ENCODE data around the gene B4GALT2. TPM values are rescaled to one million over a fixed set of nuclear protein-coding genes. Genes with fewer than 3 reads are reported as not detected.

B4GALT2 gene
- total RNA-seq, 1 donor from 2014 or later = 56.6 TPM

DNA sequence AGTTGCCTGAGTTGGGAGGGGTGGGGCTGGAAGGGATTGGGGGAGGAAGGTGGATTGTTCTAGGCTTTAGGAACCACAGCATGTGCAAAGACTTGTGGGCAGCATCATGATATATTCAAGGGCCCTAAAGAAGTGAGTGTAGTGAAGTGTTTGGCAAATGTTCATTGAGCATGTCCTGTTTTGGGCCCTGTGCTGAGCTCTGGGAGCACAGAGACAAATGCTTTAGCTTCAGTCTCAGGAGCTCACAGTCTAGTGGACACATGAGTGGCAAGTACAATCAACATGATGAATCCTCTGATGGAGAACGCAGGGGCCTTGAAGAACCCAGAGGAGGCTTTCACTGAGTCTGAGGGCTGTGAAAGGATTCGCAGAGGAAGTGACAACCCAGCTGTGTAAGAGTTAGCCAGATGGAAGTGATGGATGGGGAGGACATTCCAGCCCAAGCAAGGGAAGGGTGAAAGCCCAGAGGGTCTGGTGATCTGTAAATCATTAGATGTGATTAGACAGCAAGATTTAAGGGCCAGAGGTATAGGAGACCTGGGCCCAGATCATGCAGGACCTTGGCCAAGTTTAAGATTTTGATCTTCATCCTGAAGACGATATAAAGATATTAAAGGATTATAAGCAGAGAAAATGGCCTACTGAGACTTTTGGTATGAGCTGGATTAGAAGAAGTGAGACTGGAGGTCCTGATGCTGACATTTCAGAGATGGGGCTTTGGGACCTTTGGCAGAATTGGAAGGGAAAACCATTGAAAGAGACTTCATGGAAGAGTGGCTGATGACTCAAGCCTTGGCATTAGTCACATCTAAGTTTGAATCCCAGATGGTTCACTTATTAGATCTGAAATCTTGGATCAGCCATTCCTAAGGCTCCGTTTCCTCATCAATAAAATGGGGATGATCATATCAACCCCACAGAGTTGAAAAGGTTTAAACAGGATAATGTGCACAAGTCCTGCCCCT lies 27.7 kb upstream of the B4GALT2 start:
- no peaks in the 10 kb centered on the region for H3K27me3 Mint-ChIP-seq (ENCODE audit: low read depth, unreplicated experiment)
- H3K4me3 Mint-ChIP-seq (ENCODE audit: unreplicated experiment) = no peak overlapping the region
- no peak overlapping the region for H3K27ac ChIP-seq (ENCODE audit: low read depth, low read length)

DNA sequence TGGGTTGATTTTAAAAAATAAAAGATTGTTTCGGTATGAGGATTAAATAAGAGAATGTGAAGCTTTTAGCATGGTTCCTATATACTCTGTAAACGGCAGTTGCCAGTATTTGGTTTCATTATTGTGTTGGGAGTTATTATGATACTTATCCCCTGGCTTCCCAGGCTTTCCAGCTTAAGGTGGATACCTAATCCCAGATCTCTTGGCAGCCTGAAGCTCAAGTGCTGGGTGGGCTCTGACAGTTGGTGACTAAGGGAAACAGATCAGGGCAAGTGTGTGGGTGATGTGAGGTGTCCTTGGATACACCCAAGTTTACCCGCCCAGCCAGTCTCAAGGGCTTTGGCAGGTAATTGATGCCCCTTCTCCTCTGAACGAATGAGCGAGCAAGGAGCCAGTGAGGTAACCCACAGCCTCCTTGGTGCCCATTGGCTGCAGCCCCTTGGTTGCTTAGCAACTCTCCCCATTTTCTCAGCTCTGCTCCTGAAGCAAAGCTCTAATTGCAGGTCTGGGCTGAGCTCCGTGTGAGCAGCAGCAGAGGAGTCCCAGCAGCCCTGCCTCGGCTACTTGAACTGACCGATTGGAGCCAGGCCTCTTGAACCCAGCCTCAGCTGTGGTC lies 26.2 kb upstream of the B4GALT2 start:
- Histone ChIP-seq H3K9me3 (ENCODE audit: insufficient read depth, low read depth, low read length) (no peaks in the 10 kb centered on the region), H3K27me3 (ENCODE audit: insufficient read depth, low read length) (no peaks in the 10 kb centered on the region), H3K4me2 (ENCODE audit: low read length) (no peak overlapping the region), H4K20me1 (ENCODE audit: insufficient read depth, low read length) (peaks cover 76% of the 10 kb centered on the region), H3K79me2 (ENCODE audit: insufficient read depth, low read length) (peaks cover 39% of the 10 kb centered on the region), H3K9ac (ENCODE audit: low read length) (no peak overlapping the region), H3K27ac (ENCODE audit: low read depth, low read length) (no peak overlapping the region), H3K4me3 (ENCODE audit: insufficient read depth, low read depth, low read length) (no peak overlapping the region), H3K4me1 (ENCODE audit: insufficient read depth, low read length) (peaks cover 5% of the 10 kb centered on the region), H3K36me3 (ENCODE audit: insufficient read depth, low read length) (no peaks in the 10 kb centered on the region), H2AFZ (ENCODE audit: low read depth, low read length) (no peak overlapping the region)
- DNase-seq (ENCODE audit: low read depth) (no peak), FAIRE-seq (no peak)
- no peaks in the 10 kb centered on the region for H3K27me3 Mint-ChIP-seq (ENCODE audit: low read depth, unreplicated experiment)
- H3K36me3 Mint-ChIP-seq (ENCODE audit: low read depth, unreplicated experiment) = peaks cover 15% of the 10 kb centered on the region
- TF ChIP-seq, protein P1, sequence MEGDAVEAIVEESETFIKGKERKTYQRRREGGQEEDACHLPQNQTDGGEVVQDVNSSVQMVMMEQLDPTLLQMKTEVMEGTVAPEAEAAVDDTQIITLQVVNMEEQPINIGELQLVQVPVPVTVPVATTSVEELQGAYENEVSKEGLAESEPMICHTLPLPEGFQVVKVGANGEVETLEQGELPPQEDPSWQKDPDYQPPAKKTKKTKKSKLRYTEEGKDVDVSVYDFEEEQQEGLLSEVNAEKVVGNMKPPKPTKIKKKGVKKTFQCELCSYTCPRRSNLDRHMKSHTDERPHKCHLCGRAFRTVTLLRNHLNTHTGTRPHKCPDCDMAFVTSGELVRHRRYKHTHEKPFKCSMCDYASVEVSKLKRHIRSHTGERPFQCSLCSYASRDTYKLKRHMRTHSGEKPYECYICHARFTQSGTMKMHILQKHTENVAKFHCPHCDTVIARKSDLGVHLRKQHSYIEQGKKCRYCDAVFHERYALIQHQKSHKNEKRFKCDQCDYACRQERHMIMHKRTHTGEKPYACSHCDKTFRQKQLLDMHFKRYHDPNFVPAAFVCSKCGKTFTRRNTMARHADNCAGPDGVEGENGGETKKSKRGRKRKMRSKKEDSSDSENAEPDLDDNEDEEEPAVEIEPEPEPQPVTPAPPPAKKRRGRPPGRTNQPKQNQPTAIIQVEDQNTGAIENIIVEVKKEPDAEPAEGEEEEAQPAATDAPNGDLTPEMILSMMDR (IDR thresholded peaks at IDR 0.05; ENCODE audit: insufficient read depth, low read depth, low read length) = no peak
- no peak for TF ChIP-seq EZH2 (IDR thresholded peaks at IDR 0.05; ENCODE audit: insufficient read depth, low read length)
- H3K27ac Mint-ChIP-seq (ENCODE audit: unreplicated experiment) = no peak overlapping the region
- no peaks in the 10 kb centered on the region for H3K9me3 Mint-ChIP-seq (ENCODE audit: unreplicated experiment)
- peaks cover 9% of the 10 kb centered on the region for H3K4me1 Mint-ChIP-seq (ENCODE audit: low read depth, unreplicated experiment)
- H3K4me3 Mint-ChIP-seq (ENCODE audit: unreplicated experiment) = no peak overlapping the region

More for the DNA sequence above, 27.7 kb upstream of the B4GALT2 start:
- Histone ChIP-seq H2AFZ (ENCODE audit: low read depth, low read length) (no peak overlapping the region), H3K4me1 (ENCODE audit: insufficient read depth, low read length) (peaks cover 10% of the 10 kb centered on the region), H3K9ac (ENCODE audit: low read length) (no peak overlapping the region), H3K79me2 (ENCODE audit: insufficient read depth, low read length) (peaks cover 50% of the 10 kb centered on the region), H3K4me2 (ENCODE audit: low read length) (no peak overlapping the region), H3K27me3 (ENCODE audit: insufficient read depth, low read length) (no peaks in the 10 kb centered on the region), H3K9me3 (ENCODE audit: insufficient read depth, low read depth, low read length) (no peaks in the 10 kb centered on the region), H3K36me3 (ENCODE audit: insufficient read depth, low read length) (no peaks in the 10 kb centered on the region), H4K20me1 (ENCODE audit: insufficient read depth, low read length) (peaks cover 80% of the 10 kb centered on the region), H3K4me3 (ENCODE audit: insufficient read depth, low read depth, low read length) (no peak overlapping the region)
- H3K27ac Mint-ChIP-seq (ENCODE audit: unreplicated experiment) = no peak overlapping the region
- TF ChIP-seq, protein P1 (IDR thresholded peaks at IDR 0.05; ENCODE audit: insufficient read depth, low read depth, low read length) = no peak
- no peak for TF ChIP-seq EZH2 (IDR thresholded peaks at IDR 0.05; ENCODE audit: insufficient read depth, low read length)
- H3K4me1 Mint-ChIP-seq (ENCODE audit: low read depth, unreplicated experiment) = peaks cover 12% of the 10 kb centered on the region
- peaks cover 10% of the 10 kb centered on the region for H3K36me3 Mint-ChIP-seq (ENCODE audit: low read depth, unreplicated experiment)
- no peaks in the 10 kb centered on the region for H3K9me3 Mint-ChIP-seq (ENCODE audit: unreplicated experiment)
- DNase-seq (ENCODE audit: low read depth) (no peak), FAIRE-seq (no peak)
